ENCODE data around the gene AP5Z1.

- no peak for TF ChIP-seq CTCF (conservative IDR thresholded peaks at IDR 0.05 in 1 of 2, IDR thresholded peaks at IDR 0.05 in 1 of 2; ENCODE audit: low read depth in 1 of 2, low read length in 2 of 2)
- TF ChIP-seq EZH2 (IDR thresholded peaks at IDR 0.05; ENCODE audit: low read length, missing control alignments): no peak
These were observed 41.9 kb downstream of the AP5Z1 start for GRCh38 chr7:4817178-4817901.
